Stimulated activated naive CD8-positive, alpha-beta T cell treated with anti-CD3 and anti-CD28 coated beads, Interleukin-15, Interleukin-2, amounts not matched to agents 100 ng/mL and 50 ng/mL, for 24 hours (primary cell): Measurements from ENCODE around the gene DMAC2L.
"Not testable (repeated sequence)": the region's sequence is repeated elsewhere in the genome, so short reads cannot be mapped to it uniquely, and the experiment has no call there.

Experiments used
- H3K27ac Mint-ChIP-seq: one replicate; pipeline ENCODE4 v1.8.0; 2021; ENCODE audit warnings: mild to moderate bottlenecking, mixed read lengths
- H3K27me3 Mint-ChIP-seq: one replicate; pipeline ENCODE4 v1.8.0; 2021; ENCODE audit warnings: mixed read lengths
- H3K36me3 Mint-ChIP-seq: one replicate; pipeline ENCODE4 v1.8.0; 2021; ENCODE audit warnings: low read depth, mixed read lengths
- H3K4me1 Mint-ChIP-seq: one replicate; pipeline ENCODE4 v1.8.0; 2021; ENCODE audit warnings: low read depth, mixed read lengths
- H3K4me3 Mint-ChIP-seq: one replicate; pipeline ENCODE4 v1.8.0; 2021; ENCODE audit warnings: mild to moderate bottlenecking, mixed read lengths
- H3K9me3 Mint-ChIP-seq: one replicate; pipeline ENCODE4 v1.8.0; 2021; ENCODE audit warnings: mixed read lengths

DMAC2L gene

DNA sequence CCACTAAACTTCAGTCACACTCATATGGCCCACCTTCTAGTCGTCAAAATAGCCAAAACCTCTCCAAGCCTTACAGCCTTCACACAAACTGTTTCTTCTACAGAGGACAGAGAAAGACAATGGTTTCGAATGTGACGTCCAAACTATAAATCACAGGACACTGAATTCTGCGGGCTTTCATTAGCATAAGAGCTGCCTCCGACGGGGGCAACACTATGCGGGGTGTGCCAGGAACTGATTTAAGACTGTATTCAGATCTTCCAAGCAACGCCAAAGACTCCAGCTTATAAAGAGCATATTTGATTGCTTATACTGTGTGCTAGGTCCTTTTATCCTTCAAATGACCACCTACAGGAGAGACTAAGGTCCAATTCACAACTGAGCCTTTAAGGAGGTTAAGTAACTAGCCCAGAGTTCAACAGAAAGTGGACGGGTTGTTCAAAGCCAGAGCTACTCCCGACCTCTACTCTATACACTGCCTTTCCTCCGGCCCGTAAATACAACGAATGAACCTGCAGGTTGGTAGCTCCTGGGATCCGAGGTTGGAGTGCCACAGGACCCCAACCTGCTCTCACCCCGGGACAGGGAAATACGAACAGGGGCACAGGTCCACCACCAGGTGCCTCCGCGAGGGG, 670 bp upstream of the DMAC2L start:
- Mint-ChIP-seq H3K36me3 (peaks cover 36% of the 10 kb centered on the region), H3K27ac (peak overlapping the region; percentile 77)

DNA sequence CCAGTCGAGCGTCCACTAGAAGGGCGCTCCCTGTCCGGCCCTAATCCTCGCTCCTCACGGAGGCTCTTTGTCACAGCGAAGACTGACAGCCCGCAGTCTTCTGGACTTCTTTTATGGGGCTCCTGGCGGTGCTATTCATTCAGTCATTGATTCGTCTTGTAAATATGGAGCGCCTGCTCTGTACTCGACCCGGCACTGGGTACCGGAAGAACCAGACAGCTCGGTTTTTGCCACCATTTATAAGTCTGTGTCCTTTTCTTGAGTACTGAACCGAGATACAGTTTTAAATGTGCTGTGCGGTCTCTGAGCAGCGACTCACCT, 570 bp downstream of the DMAC2L start:
- peaks cover 36% of the 10 kb centered on the region for H3K36me3 Mint-ChIP-seq
- H3K4me1 Mint-ChIP-seq: peaks cover 48% of the 10 kb centered on the region
- H3K4me3 Mint-ChIP-seq: peak overlapping the region; percentile 94
- H3K27me3 Mint-ChIP-seq: no peaks in the 10 kb centered on the region
- peaks cover 4% of the 10 kb centered on the region for H3K9me3 Mint-ChIP-seq
- H3K27ac Mint-ChIP-seq: peak overlapping the region; percentile 91

More for the DNA sequence above, 670 bp upstream of the DMAC2L start:
- no peaks in the 10 kb centered on the region for H3K27me3 Mint-ChIP-seq
- H3K4me3 Mint-ChIP-seq: peak overlapping the region; percentile 94
- peaks cover 43% of the 10 kb centered on the region for H3K4me1 Mint-ChIP-seq
- peaks cover 4% of the 10 kb centered on the region for H3K9me3 Mint-ChIP-seq

DNA sequence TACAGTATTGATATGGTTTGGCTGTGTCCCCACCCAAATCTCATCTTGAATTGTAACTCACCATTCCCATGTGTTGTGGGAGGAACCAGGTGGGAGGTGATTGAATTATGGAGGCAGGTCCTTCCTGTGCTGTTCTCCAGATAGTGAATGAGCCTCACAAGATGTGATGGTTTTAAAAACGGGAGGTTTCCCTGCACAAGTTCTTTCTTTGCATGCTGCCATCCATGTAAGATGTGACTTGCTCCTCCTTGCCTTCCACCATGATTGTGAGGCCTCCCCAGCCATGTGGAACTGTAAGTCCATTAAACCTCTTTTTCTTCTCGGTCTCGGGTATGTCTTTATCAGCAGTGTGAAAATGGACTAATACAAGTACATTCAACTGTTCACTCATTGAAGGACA, 2.0 kb downstream of the DMAC2L start:
- H3K36me3 Mint-ChIP-seq: peaks cover 33% of the 10 kb centered on the region
- H3K9me3 Mint-ChIP-seq, H3K27me3 Mint-ChIP-seq, H3K27ac Mint-ChIP-seq, H3K4me3 Mint-ChIP-seq: not testable (repeated sequence)
- H3K4me1 Mint-ChIP-seq: peaks cover 53% of the 10 kb centered on the region

DNA sequence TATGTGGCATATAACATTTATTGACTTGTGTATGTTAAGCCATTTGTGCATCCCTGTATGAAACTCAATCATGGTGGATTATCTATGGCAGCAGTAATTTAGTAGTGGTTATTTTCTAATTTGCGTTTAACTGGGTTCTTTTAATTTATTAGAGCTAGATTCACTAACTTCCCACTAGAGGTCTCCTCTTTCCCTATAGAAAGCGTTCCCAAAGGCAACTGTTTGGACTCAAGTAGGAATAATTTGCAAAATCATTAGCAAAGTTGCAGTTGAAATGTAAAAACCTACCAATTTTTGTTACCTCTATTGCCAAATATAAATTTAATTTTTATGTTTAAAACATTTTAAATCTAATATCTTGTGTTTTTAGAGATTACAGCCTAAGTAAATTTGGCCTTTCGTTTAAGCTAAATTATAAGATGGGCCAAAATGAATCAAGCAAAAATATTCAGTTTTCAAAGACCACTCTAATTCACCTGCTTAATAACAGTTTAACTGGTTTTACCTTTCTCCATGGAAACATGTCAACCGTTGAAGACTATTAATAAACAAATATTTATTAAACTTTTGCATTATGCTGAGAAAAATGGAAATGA, 6.0 kb downstream of the DMAC2L start:
- Mint-ChIP-seq H3K9me3 (peaks cover 4% of the 10 kb centered on the region), H3K36me3 (peaks cover 29% of the 10 kb centered on the region), H3K4me1 (peaks cover 46% of the 10 kb centered on the region), H3K4me3 (no peak overlapping the region), H3K27ac (no peak overlapping the region), H3K27me3 (no peaks in the 10 kb centered on the region)

DNA sequence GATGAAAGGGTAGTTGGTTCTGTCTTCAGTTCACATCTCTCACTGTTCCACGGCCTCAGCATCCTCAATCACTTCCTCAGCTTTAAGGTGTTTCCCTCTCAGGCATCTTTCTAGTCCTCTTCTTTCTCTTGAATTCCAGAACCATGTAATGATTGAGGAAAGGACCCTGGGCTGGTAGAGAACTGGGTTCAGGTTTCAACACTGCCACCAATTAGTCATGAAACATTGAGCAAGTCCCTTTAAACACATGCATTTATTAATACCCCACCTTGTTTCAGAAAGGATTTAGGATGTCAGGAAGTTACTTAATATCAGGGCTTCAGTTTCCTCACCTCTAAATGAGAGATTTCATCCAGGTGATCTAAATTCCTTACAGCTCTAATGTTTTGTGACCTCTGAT, 7.2 kb downstream of the DMAC2L start:
- Mint-ChIP-seq H3K4me1 (peaks cover 34% of the 10 kb centered on the region), H3K4me3 (no peak overlapping the region), H3K27me3 (no peaks in the 10 kb centered on the region), H3K27ac (no peak overlapping the region), H3K36me3 (peaks cover 20% of the 10 kb centered on the region), H3K9me3 (peaks cover 1% of the 10 kb centered on the region)

DNA sequence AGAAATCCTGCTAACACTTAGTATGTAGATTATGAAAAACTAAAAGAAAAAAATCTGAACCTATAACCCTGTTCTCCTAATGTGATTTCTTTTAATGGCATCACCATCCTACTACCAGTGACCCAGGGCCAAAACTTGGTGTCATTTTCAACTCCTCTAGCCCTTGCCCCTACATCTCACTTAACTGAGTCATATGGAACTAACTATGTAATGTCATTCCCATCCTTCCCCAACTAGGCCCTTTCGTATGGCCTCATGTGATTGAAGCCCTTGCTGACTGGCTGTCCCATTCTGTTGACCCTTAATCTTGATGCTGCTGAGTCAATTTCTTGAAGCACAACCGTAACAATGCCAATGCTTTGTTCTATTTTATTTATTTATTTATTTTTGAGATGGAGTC, 7.6 kb downstream of the DMAC2L start:
- peaks cover 19% of the 10 kb centered on the region for H3K36me3 Mint-ChIP-seq
- H3K9me3 Mint-ChIP-seq: no peaks in the 10 kb centered on the region
- peaks cover 33% of the 10 kb centered on the region for H3K4me1 Mint-ChIP-seq
- no peak overlapping the region for H3K4me3 Mint-ChIP-seq
- H3K27me3 Mint-ChIP-seq: no peaks in the 10 kb centered on the region
- H3K27ac Mint-ChIP-seq: peak overlapping the region; percentile 41

DNA sequence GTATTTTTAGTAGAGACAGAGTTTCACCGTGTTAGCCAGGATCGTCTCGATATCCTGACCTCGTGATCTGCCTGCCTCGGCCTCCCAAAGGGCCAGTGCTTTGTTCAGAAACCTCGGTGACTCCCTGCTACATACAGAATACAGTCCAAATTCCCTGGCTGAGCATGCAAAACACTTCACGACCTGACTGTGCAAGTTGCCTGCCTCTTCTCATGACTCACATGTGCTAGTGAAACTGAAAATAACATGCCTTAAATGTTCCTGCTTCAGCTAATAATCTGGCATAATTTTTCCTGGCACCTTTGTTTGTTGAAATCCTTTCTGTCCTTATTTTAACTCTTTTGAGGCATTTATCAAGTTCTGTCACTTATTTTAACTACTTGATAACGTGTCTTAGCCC, 8.2 kb downstream of the DMAC2L start:
- Mint-ChIP-seq H3K36me3 (peaks cover 20% of the 10 kb centered on the region), H3K27me3 (no peaks in the 10 kb centered on the region), H3K4me3 (no peak overlapping the region), H3K27ac (no peak overlapping the region), H3K9me3 (no peaks in the 10 kb centered on the region), H3K4me1 (peaks cover 33% of the 10 kb centered on the region)

DNA sequence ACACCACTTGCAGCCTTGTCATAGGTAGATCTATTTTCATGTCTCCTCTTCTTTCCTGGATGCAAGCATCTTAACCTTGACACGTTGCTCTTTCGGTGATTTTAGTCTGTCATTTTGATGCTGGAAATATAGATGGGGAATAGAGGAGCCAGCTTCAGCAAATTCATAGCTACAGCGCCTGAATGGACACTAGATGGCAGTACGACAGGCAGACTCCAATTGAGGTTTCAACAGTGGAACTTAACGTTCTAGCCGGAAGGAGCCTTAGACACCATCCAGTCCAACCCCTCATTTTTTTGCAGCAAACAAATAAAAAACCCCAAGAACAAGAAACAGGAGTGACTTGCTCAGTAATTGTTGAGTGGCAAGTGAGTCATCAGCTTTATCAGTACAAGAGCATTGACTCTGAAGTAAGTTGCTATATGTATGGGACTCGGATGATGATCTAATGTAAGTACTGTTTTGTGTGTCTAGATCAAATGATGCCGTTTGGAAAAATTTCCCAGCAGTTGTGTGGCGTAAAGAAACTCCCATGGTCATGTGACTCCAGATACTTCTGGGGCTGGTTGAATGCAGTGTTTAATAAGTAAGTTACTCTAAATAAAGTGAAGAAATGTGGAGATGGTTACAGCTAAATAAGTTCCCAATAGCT, 9.0 kb downstream of the DMAC2L start:
- Mint-ChIP-seq H3K36me3 (peaks cover 19% of the 10 kb centered on the region), H3K27ac (no peak overlapping the region), H3K4me1 (peaks cover 31% of the 10 kb centered on the region), H3K27me3 (no peaks in the 10 kb centered on the region), H3K9me3 (no peaks in the 10 kb centered on the region), H3K4me3 (no peak overlapping the region)

DNA sequence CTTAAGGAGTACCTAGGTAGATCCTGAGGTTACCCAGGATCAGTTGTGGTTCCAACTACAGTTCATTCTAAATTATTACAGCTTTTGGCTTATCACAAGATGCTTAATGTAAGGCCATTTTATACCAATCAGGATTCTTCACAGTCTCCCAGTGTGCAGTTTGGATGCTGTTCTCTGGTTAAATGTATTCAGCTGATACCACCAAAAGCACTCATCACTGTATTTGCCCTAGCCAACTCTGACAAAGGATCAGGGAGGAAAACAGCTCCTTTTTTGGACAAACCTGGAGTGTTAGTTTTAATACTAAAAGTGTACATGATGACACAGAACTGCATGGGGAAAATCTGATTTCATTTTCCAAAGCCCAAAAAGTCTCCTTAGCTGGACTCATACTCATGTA, 19.5 kb downstream of the DMAC2L start:
- no peak overlapping the region for H3K4me3 Mint-ChIP-seq
- peaks cover 8% of the 10 kb centered on the region for H3K36me3 Mint-ChIP-seq
- no peaks in the 10 kb centered on the region for H3K9me3 Mint-ChIP-seq
- H3K4me1 Mint-ChIP-seq: peaks cover 14% of the 10 kb centered on the region
- no peaks in the 10 kb centered on the region for H3K27me3 Mint-ChIP-seq
- H3K27ac Mint-ChIP-seq: no peak overlapping the region

DNA sequence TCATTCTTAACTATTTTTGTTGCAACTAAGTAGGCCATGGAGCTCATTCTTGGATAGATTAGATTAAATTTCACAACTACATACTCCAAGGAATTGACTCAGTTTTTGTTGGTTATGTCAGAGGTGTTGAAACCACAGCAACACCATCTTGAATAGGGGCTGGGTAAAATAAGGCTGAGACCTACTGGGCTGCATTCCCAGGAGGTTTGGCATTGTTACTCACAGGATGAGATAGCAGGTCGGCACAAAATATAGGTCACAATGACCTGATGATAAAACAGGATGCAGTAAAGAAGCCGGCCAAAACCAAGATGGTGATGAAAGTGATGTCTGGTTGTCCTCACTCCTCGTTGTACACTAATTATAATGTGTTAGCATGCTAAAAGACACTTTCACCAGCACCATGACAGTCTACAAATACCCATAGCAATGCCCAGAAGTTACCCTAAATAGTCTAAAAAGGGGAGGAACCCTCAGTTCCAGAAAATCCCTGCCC, 20.9 kb downstream of the DMAC2L start:
- H3K4me1 Mint-ChIP-seq: peaks cover 15% of the 10 kb centered on the region
- no peaks in the 10 kb centered on the region for H3K27me3 Mint-ChIP-seq
- H3K4me3 Mint-ChIP-seq: no peak overlapping the region
- H3K36me3 Mint-ChIP-seq: peaks cover 8% of the 10 kb centered on the region
- H3K9me3 Mint-ChIP-seq: no peaks in the 10 kb centered on the region
- no peak overlapping the region for H3K27ac Mint-ChIP-seq

DNA sequence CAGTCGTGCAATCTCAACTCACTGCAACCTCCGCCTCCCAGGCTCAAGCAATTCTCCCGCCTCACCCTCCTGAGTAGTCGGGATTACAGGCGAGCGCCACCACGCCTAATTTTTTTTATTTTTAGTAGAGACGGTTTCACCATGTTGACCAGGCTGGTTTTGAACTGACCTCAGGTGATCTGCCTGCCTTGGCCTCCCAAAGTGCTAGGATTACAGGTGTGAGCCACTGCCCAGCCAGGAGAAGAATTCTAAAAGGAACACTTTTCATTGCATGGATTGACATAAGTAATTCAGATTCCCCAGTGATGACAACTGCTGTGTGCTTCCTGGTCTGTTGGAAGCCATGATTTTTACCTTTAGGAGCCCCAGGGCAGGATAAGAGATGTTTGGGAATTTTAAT, 22.1 kb downstream of the DMAC2L start:
- Mint-ChIP-seq H3K9me3 (no peaks in the 10 kb centered on the region), H3K27ac (no peak overlapping the region), H3K4me3 (no peak overlapping the region), H3K4me1 (peaks cover 15% of the 10 kb centered on the region), H3K27me3 (no peaks in the 10 kb centered on the region), H3K36me3 (peaks cover 8% of the 10 kb centered on the region)

DNA sequence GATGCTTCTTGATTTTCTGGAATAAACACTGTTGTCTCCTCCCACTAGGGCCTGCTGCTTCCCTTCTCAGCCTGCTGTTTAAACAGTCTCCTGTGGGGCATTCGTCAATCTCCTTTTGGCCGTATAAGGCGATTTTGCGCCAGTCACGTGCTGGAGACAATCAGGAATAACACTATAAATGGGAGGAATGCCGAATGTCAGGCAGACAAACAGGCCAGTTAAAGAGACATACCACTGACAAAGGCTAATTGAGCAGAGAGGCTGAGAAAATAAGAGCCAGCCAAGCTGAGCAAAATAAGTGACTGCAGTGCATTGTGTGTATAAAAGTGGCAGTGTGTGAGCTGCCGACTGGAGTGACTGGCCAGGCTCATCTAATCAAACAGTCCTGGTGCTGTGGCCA, 23.3 kb downstream of the DMAC2L start:
- Mint-ChIP-seq H3K4me1 (peaks cover 15% of the 10 kb centered on the region), H3K27ac (no peak overlapping the region), H3K4me3 (no peak overlapping the region), H3K9me3 (no peaks in the 10 kb centered on the region), H3K36me3 (peaks cover 8% of the 10 kb centered on the region), H3K27me3 (no peaks in the 10 kb centered on the region)

DNA sequence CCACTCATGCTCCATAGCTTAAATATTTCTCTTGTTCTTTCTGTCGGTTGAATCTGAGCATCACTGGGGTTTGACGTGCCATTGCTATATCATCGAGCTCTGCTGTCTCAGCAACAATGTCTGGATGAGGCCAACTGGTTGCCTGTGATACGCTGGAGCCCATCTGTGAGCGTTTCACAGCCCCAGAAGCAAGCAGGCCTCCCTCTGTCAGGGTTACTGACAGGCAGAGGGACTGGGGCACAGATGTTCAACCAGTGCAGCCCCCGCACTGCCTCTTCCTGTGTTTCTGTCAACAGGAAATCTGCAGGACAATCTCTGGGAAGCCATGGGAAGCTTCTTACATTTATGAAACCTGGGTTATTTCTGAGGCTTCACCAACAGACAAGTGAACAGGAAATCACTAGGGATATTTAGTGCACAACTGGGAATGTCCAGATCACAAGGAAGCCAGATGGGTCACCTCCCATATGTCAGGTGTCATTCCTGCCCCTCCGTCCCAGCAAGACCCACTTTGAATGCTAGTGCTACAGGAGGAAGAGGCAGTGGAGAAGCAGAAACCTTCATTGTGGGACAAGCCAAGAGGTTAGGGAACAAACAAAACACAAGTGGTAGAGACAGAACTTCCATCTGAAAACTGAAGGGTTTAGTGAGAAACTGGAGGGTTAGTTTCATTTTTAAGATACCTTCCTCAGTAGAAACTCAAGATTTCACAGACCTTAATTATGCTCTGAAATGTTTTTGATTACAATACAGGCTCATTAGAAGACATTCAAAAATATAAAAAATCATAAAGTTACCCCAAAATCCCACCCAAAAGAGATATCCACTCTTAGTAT, 24.1 kb downstream of the DMAC2L start:
- Mint-ChIP-seq H3K9me3 (no peaks in the 10 kb centered on the region), H3K27ac (peak overlapping the region; percentile 71), H3K36me3 (peaks cover 7% of the 10 kb centered on the region), H3K4me1 (peaks cover 15% of the 10 kb centered on the region), H3K27me3 (no peaks in the 10 kb centered on the region), H3K4me3 (peak overlapping the region; percentile 64)

DNA sequence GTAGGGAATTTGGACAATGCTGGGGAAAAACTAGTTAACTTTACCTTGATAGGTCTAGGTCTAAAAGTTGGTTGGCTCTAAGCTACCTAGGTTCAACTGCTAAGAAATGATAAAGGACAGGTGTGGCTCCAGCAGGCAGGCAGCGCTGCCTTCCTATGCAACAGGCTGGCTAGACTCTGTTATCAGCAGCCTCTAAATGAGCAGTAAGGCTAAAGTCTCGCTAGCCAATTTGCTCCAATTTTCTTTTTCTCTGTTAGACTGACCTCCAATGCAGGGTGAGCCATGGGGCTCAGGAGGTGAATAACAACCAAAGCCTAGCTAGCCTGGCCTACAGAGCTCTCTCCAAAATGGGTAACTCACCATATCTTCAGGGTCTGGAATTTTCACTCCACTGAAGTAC, 26.5 kb downstream of the DMAC2L start:
- H3K9me3 Mint-ChIP-seq: no peaks in the 10 kb centered on the region
- H3K4me3 Mint-ChIP-seq: no peak overlapping the region
- H3K36me3 Mint-ChIP-seq: no peaks in the 10 kb centered on the region
- no peak overlapping the region for H3K27ac Mint-ChIP-seq
- no peaks in the 10 kb centered on the region for H3K27me3 Mint-ChIP-seq
- H3K4me1 Mint-ChIP-seq: peaks cover 31% of the 10 kb centered on the region
